A673 (cell line): ENCODE data around the gene DCHS1. TPM values are rescaled to one million over a fixed set of nuclear protein-coding genes. Genes with fewer than 3 reads are reported as not detected.

ENCODE experiments used
- BruUV-seq: library from RNA; stranded (reverse); fragments of 400-500 nt; replicated peaks from 2 replicates; lab custom pipeline; 2021; lab: Mats Ljungman, UMichigan
- CTCF ChIA-PET: fragments of 300-600 bp; sonication (Branson Sonifier 250); formaldehyde crosslinking; loops from one replicate; lab custom pipeline; 2022; ENCODE audit warnings: antibody characterized with exemption; lab: Charles Lee
- POLR2A ChIA-PET: fragments of 300-600 bp; sonication (Branson Sonifier 250); formaldehyde crosslinking; loops from one replicate; lab custom pipeline; 2022; ENCODE audit warnings: antibody characterized with exemption; ENCODE audit not compliant: low non-redundant PET; lab: Charles Lee
- DNase-seq: peaks from one replicate; pipeline ENCODE4 v3.0.0-alpha.2; 2015; ENCODE audit warnings: low spot score
- H3K27ac ChIP-seq: fragments of 200-600 bp; sonication (generic); 2 replicates; pipeline ENCODE4 v1.5.1; 2016; ENCODE audit warnings: mixed run types, low read depth, mild to moderate bottlenecking, mixed read lengths, antibody characterized with exemption, low read length; ENCODE audit not compliant: poor library complexity, severe bottlenecking
- H3K27me3 ChIP-seq: fragments of 200-600 bp; sonication (generic); replicated peaks from 2 replicates; pipeline ENCODE4 v1.6.1; 2017; ENCODE audit warnings: mixed run types, low read depth, mild to moderate bottlenecking, mixed read lengths, antibody characterized with exemption, low read length; ENCODE audit not compliant: insufficient read depth, poor library complexity
- H3K36me3 ChIP-seq: fragments of 200-600 bp; sonication (generic); 2 replicates; pipeline ENCODE4 v1.6.1; 2016; ENCODE audit warnings: mixed run types, mild to moderate bottlenecking, mixed read lengths, antibody characterized with exemption, low read length; ENCODE audit not compliant: insufficient read depth, poor library complexity, severe bottlenecking
- H3K4me1 ChIP-seq: fragments of 200-600 bp; sonication (generic); 2 replicates; pipeline ENCODE4 v1.6.1; 2017; ENCODE audit warnings: mixed run types, mild to moderate bottlenecking, mixed read lengths, antibody characterized with exemption, low read length; ENCODE audit not compliant: insufficient read depth, poor library complexity, severe bottlenecking
- H3K4me3 ChIP-seq: fragments of 200-600 bp; sonication (generic); 2 replicates; pipeline ENCODE4 v1.5.1; 2016; ENCODE audit warnings: low read depth, mixed run types, mild to moderate bottlenecking, mixed read lengths, low read length; ENCODE audit not compliant: poor library complexity, severe bottlenecking
- H3K9me3 ChIP-seq: fragments of 200-600 bp; sonication (generic); 2 replicates; pipeline ENCODE4 v1.6.1; 2016; ENCODE audit warnings: mixed run types, low read depth, mild to moderate bottlenecking, mixed read lengths, antibody characterized with exemption, low read length; ENCODE audit not compliant: poor library complexity, severe bottlenecking
- EZH2 ChIP-seq: fragments of 200-600 bp; sonication (generic); IDR thresholded peaks from 2 replicates; pipeline ENCODE4 v1.6.1; 2017; ENCODE audit warnings: borderline replicate concordance, low read depth, mild to moderate bottlenecking, mixed read lengths, antibody characterized with exemption, low read length; ENCODE audit not compliant: poor library complexity, severe bottlenecking
- intact Hi-C: fragments of 100-400 bp; cut with micrococcal nuclease; formaldehyde crosslinking; loops from one replicate; pipeline ENCODE4 v1.10.0; 2022; ENCODE audit not compliant: unreplicated experiment
- total RNA-seq: library from RNA; stranded (reverse); gene quantifications from 2 replicates; pipeline ENCODE4 v1.2.3, GENCODE V29; 2021
- TF ChIP-seq, protein P1 (sequence below): fragments of 300-800, 200-600 bp; sonication (generic); conservative IDR thresholded peaks from 2 replicates; pipeline ENCODE4 v1.5.1; 2017; ENCODE audit warnings: low read depth, mild to moderate bottlenecking, antibody characterized with exemption, low read length, moderate library complexity, mixed read lengths

Gene DCHS1
- total RNA-seq, 1 experiment from 2014 or later: 17.6 TPM

DNA sequence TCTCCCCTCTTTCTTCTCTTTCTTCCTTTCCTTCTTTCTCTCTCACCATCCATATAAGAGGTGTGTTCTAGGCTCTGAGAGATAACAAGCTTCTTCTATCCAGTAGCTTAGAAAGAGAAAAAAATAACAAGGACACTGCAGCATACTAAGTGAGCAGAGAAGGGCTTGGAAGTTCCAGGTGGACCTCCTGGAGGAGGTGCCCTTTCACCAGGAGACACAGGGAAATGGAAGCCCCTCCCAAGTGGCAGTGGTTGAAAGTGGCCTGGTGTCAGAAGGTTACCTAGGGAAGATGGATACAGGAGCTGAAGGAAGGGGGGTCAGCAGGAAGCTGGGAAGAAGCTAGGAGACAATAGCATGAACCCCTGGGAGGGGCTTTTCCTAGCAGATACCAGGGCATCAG, 5.5 kb downstream of the DCHS1 start:
- ChIA-PET POLR2A (no interaction called here), CTCF (no interaction called here)
- Histone ChIP-seq H3K9me3 (no peaks in the 10 kb centered on the region), H3K4me1 (peaks cover 15% of the 10 kb centered on the region), H3K27ac (no peak overlapping the region), H3K27me3 (no peaks in the 10 kb centered on the region), H3K4me3 (no peak overlapping the region), H3K36me3 (no peaks in the 10 kb centered on the region)
- DNase-seq: no peak
- intact Hi-C loops: no loop called here
- no TSS peak for BruUV-seq
- no peak for TF ChIP-seq EZH2
- TF ChIP-seq, protein P1, sequence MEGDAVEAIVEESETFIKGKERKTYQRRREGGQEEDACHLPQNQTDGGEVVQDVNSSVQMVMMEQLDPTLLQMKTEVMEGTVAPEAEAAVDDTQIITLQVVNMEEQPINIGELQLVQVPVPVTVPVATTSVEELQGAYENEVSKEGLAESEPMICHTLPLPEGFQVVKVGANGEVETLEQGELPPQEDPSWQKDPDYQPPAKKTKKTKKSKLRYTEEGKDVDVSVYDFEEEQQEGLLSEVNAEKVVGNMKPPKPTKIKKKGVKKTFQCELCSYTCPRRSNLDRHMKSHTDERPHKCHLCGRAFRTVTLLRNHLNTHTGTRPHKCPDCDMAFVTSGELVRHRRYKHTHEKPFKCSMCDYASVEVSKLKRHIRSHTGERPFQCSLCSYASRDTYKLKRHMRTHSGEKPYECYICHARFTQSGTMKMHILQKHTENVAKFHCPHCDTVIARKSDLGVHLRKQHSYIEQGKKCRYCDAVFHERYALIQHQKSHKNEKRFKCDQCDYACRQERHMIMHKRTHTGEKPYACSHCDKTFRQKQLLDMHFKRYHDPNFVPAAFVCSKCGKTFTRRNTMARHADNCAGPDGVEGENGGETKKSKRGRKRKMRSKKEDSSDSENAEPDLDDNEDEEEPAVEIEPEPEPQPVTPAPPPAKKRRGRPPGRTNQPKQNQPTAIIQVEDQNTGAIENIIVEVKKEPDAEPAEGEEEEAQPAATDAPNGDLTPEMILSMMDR: no peak

DNA sequence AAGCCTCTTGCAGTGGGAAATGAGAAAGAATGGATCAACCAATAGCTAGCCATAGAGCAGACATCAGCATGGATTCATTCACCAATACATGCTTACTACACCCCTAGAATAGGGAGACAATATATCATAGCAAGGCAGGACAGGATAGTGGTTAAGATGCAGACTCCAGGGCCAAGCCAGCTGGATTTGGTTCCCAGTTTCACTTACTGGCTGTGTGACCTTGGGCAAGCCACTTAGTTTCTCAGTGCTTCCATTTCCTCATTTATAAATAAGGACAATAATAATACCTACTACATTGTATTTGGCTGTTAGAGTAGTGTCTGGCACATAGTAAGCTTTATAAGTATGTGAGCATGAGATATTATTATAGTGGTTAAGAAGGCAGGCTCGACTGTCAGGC, 7.1 kb downstream of the DCHS1 start:
- intact Hi-C loops: no loop called here
- no TSS peak for BruUV-seq
- Histone ChIP-seq H3K27me3 (no peaks in the 10 kb centered on the region), H3K9me3 (no peaks in the 10 kb centered on the region), H3K4me1 (peaks cover 15% of the 10 kb centered on the region), H3K27ac (no peak overlapping the region), H3K4me3 (no peak overlapping the region), H3K36me3 (no peaks in the 10 kb centered on the region)
- CTCF ChIA-PET: interaction anchor here (1.2 kb wide), 1 partner anchor 117 kb away, joined by 3 read pairs; no protein-coding TSS in a partner anchor
- POLR2A ChIA-PET: no interaction called here
- DNase-seq: no peak
- TF ChIP-seq, protein P1: no peak
- no peak for TF ChIP-seq EZH2

DNA sequence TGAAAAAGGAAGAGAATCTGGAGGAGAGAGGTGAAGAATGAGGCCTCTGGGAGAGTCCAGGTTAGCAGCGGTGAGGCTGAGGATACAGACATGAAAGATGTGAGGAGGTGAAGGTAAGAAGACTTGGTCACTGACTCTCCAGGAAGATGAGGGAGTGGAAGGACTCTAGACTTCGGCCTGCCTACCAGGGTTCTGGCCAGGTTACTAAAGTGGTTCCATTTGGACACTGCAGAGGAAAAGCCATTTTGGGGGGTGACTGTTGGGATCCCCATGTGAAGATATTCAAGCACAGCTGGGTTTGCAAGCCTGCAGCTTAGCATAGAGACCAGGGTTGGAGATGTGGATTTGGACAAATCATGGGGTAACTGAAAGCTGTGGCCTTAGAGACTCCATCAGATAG, 7.8 kb downstream of the DCHS1 start:
- intact Hi-C loops: no loop called here
- no peaks in the 10 kb centered on the region for H3K9me3 ChIP-seq
- BruUV-seq: no TSS peak
- TF ChIP-seq, protein P1: no peak
- no peak for TF ChIP-seq EZH2
- no peaks in the 10 kb centered on the region for H3K36me3 ChIP-seq
- H3K27ac ChIP-seq: no peak overlapping the region
- no peak for DNase-seq
- ChIA-PET CTCF (interaction anchor here (1.1 to 1.2 kb wide), 2 partner anchors 36 to 117 kb away, joined by 3 to 4 read pairs; partner anchors contain the start of gene MRPL17), POLR2A (no interaction called here)
- peaks cover 15% of the 10 kb centered on the region for H3K4me1 ChIP-seq
- no peak overlapping the region for H3K4me3 ChIP-seq
- H3K27me3 ChIP-seq: no peaks in the 10 kb centered on the region
